ENCODE results near the gene KRT28.
"Not testable (repeated sequence)": the region's sequence is repeated elsewhere in the genome, so short reads cannot be mapped to it uniquely, and the experiment has no call there.

KRT28 gene

GRCh38 chr17:40818733-40819527 lies 19.2 kb upstream of the KRT28 start:
- no peaks in the 10 kb centered on the region for H3K27me3 ChIP-seq (replicated peaks; ENCODE audit: control insufficient read depth, insufficient read depth, low read length, poor library complexity, severe bottlenecking)
- peak overlapping the region; percentile 60 for H3K4me3 ChIP-seq (ENCODE audit: insufficient read depth, low read depth, low read length, poor library complexity, severe bottlenecking)
- peak; percentile 74 to 77 (median 77) for DNase-seq
- H3K36me3 ChIP-seq (ENCODE audit: control insufficient read depth, insufficient read depth, low read length) = peaks cover 3% of the 10 kb centered on the region
- peaks cover 3% of the 10 kb centered on the region for H3K4me1 ChIP-seq (ENCODE audit: control insufficient read depth, insufficient read depth, low read length, poor library complexity, severe bottlenecking)
- H3K27ac ChIP-seq (ENCODE audit: insufficient read depth, low read length, poor library complexity, severe bottlenecking) = peak overlapping the region; percentile 73
- no peaks in the 10 kb centered on the region for H3K9me3 ChIP-seq (ENCODE audit: control insufficient read depth, low read length)

- peaks cover 3% of the 10 kb centered on the region for H3K4me1 ChIP-seq (ENCODE audit: control insufficient read depth, insufficient read depth, low read length, poor library complexity, severe bottlenecking)
- peak overlapping the region; percentile 73 for H3K27ac ChIP-seq (ENCODE audit: insufficient read depth, low read length, poor library complexity, severe bottlenecking)
- DNase-seq = no peak
- H3K4me3 ChIP-seq (ENCODE audit: insufficient read depth, low read depth, low read length, poor library complexity, severe bottlenecking) = peak overlapping the region; percentile 60
- H3K27me3 ChIP-seq (replicated peaks; ENCODE audit: control insufficient read depth, insufficient read depth, low read length, poor library complexity, severe bottlenecking) = no peaks in the 10 kb centered on the region
- no peaks in the 10 kb centered on the region for H3K9me3 ChIP-seq (ENCODE audit: control insufficient read depth, low read length)
- peaks cover 3% of the 10 kb centered on the region for H3K36me3 ChIP-seq (ENCODE audit: control insufficient read depth, insufficient read depth, low read length)
These were observed 18.6 kb upstream of the KRT28 start for GRCh38 chr17:40818343-40818732.

- Histone ChIP-seq H3K27ac (ENCODE audit: insufficient read depth, low read length, poor library complexity, severe bottlenecking) (no peak overlapping the region), H3K4me1 (ENCODE audit: control insufficient read depth, insufficient read depth, low read length, poor library complexity, severe bottlenecking) (peaks cover 3% of the 10 kb centered on the region), H3K36me3 (ENCODE audit: control insufficient read depth, insufficient read depth, low read length) (peaks cover 3% of the 10 kb centered on the region), H3K27me3 (replicated peaks; ENCODE audit: control insufficient read depth, insufficient read depth, low read length, poor library complexity, severe bottlenecking) (no peaks in the 10 kb centered on the region), H3K4me3 (ENCODE audit: insufficient read depth, low read depth, low read length, poor library complexity, severe bottlenecking) (no peak overlapping the region), H3K9me3 (ENCODE audit: control insufficient read depth, low read length) (no peaks in the 10 kb centered on the region)
- no peak for DNase-seq
These were observed 17.4 kb upstream of the KRT28 start for GRCh38 chr17:40817103-40817682.

- H3K27ac ChIP-seq (ENCODE audit: insufficient read depth, low read length, poor library complexity, severe bottlenecking) = no peak overlapping the region
- peaks cover 1% of the 10 kb centered on the region for H3K27me3 ChIP-seq (replicated peaks; ENCODE audit: control insufficient read depth, insufficient read depth, low read length, poor library complexity, severe bottlenecking)
- DNase-seq = no peak
- H3K9me3 ChIP-seq (ENCODE audit: control insufficient read depth, low read length) = no peaks in the 10 kb centered on the region
- peaks cover 3% of the 10 kb centered on the region for H3K36me3 ChIP-seq (ENCODE audit: control insufficient read depth, insufficient read depth, low read length)
- peaks cover 3% of the 10 kb centered on the region for H3K4me1 ChIP-seq (ENCODE audit: control insufficient read depth, insufficient read depth, low read length, poor library complexity, severe bottlenecking)
- H3K4me3 ChIP-seq (ENCODE audit: insufficient read depth, low read depth, low read length, poor library complexity, severe bottlenecking) = no peak overlapping the region
These were observed 16.8 kb upstream of the KRT28 start for GRCh38 chr17:40816569-40816968.

- Histone ChIP-seq H3K36me3 (ENCODE audit: control insufficient read depth, insufficient read depth, low read length) (peaks cover 3% of the 10 kb centered on the region), H3K9me3 (ENCODE audit: control insufficient read depth, low read length) (no peaks in the 10 kb centered on the region), H3K4me1 (ENCODE audit: control insufficient read depth, insufficient read depth, low read length, poor library complexity, severe bottlenecking) (peaks cover 3% of the 10 kb centered on the region), H3K4me3 (ENCODE audit: insufficient read depth, low read depth, low read length, poor library complexity, severe bottlenecking) (no peak overlapping the region), H3K27me3 (replicated peaks; ENCODE audit: control insufficient read depth, insufficient read depth, low read length, poor library complexity, severe bottlenecking) (peaks cover 7% of the 10 kb centered on the region), H3K27ac (ENCODE audit: insufficient read depth, low read length, poor library complexity, severe bottlenecking) (no peak overlapping the region)
- DNase-seq = no peak
These were observed 15.6 kb upstream of the KRT28 start for GRCh38 chr17:40815381-40815780.

GRCh38 chr17:40814657-40815056 lies 14.9 kb upstream of the KRT28 start:
- DNase-seq; H3K27me3 ChIP-seq (replicated peaks; ENCODE audit: control insufficient read depth, insufficient read depth, low read length, poor library complexity, severe bottlenecking); H3K4me3 ChIP-seq (ENCODE audit: insufficient read depth, low read depth, low read length, poor library complexity, severe bottlenecking); H3K4me1 ChIP-seq (ENCODE audit: control insufficient read depth, insufficient read depth, low read length, poor library complexity, severe bottlenecking); H3K36me3 ChIP-seq (ENCODE audit: control insufficient read depth, insufficient read depth, low read length); H3K9me3 ChIP-seq (ENCODE audit: control insufficient read depth, low read length); H3K27ac ChIP-seq (ENCODE audit: insufficient read depth, low read length, poor library complexity, severe bottlenecking): not testable (repeated sequence)

- Histone ChIP-seq H3K4me3 (ENCODE audit: insufficient read depth, low read depth, low read length, poor library complexity, severe bottlenecking) (no peak overlapping the region), H3K27me3 (replicated peaks; ENCODE audit: control insufficient read depth, insufficient read depth, low read length, poor library complexity, severe bottlenecking) (peaks cover 7% of the 10 kb centered on the region), H3K9me3 (ENCODE audit: control insufficient read depth, low read length) (no peaks in the 10 kb centered on the region), H3K4me1 (ENCODE audit: control insufficient read depth, insufficient read depth, low read length, poor library complexity, severe bottlenecking) (peaks cover 3% of the 10 kb centered on the region), H3K36me3 (ENCODE audit: control insufficient read depth, insufficient read depth, low read length) (peaks cover 3% of the 10 kb centered on the region), H3K27ac (ENCODE audit: insufficient read depth, low read length, poor library complexity, severe bottlenecking) (no peak overlapping the region)
- no peak for DNase-seq
These were observed 14.0 kb upstream of the KRT28 start for GRCh38 chr17:40813804-40814203.

- Histone ChIP-seq H3K27ac (ENCODE audit: insufficient read depth, low read length, poor library complexity, severe bottlenecking) (no peak overlapping the region), H3K36me3 (ENCODE audit: control insufficient read depth, insufficient read depth, low read length) (peaks cover 3% of the 10 kb centered on the region), H3K4me3 (ENCODE audit: insufficient read depth, low read depth, low read length, poor library complexity, severe bottlenecking) (no peak overlapping the region), H3K4me1 (ENCODE audit: control insufficient read depth, insufficient read depth, low read length, poor library complexity, severe bottlenecking) (no peaks in the 10 kb centered on the region), H3K9me3 (ENCODE audit: control insufficient read depth, low read length) (no peaks in the 10 kb centered on the region), H3K27me3 (replicated peaks; ENCODE audit: control insufficient read depth, insufficient read depth, low read length, poor library complexity, severe bottlenecking) (peaks cover 7% of the 10 kb centered on the region)
- no peak for DNase-seq
These were observed 12.9 kb upstream of the KRT28 start for GRCh38 chr17:40812639-40813038.

- Histone ChIP-seq H3K27me3 (replicated peaks; ENCODE audit: control insufficient read depth, insufficient read depth, low read length, poor library complexity, severe bottlenecking) (peaks cover 7% of the 10 kb centered on the region), H3K36me3 (ENCODE audit: control insufficient read depth, insufficient read depth, low read length) (no peaks in the 10 kb centered on the region), H3K4me3 (ENCODE audit: insufficient read depth, low read depth, low read length, poor library complexity, severe bottlenecking) (no peak overlapping the region), H3K27ac (ENCODE audit: insufficient read depth, low read length, poor library complexity, severe bottlenecking) (no peak overlapping the region), H3K9me3 (ENCODE audit: control insufficient read depth, low read length) (no peaks in the 10 kb centered on the region), H3K4me1 (ENCODE audit: control insufficient read depth, insufficient read depth, low read length, poor library complexity, severe bottlenecking) (no peaks in the 10 kb centered on the region)
- no peak for DNase-seq
These were observed 10.7 kb upstream of the KRT28 start for GRCh38 chr17:40810494-40810893.

GRCh38 chr17:40809721-40810421 lies 10.1 kb upstream of the KRT28 start:
- H3K4me3 ChIP-seq (ENCODE audit: insufficient read depth, low read depth, low read length, poor library complexity, severe bottlenecking) = no peak overlapping the region

More at GRCh38 chr17:40809721-40810421, 10.1 kb upstream of the KRT28 start:
- Histone ChIP-seq H3K27me3 (replicated peaks; ENCODE audit: control insufficient read depth, insufficient read depth, low read length, poor library complexity, severe bottlenecking) (peaks cover 7% of the 10 kb centered on the region), H3K36me3 (ENCODE audit: control insufficient read depth, insufficient read depth, low read length) (no peaks in the 10 kb centered on the region), H3K9me3 (ENCODE audit: control insufficient read depth, low read length) (no peaks in the 10 kb centered on the region), H3K4me1 (ENCODE audit: control insufficient read depth, insufficient read depth, low read length, poor library complexity, severe bottlenecking) (no peaks in the 10 kb centered on the region), H3K27ac (ENCODE audit: insufficient read depth, low read length, poor library complexity, severe bottlenecking) (no peak overlapping the region)
- no peak for DNase-seq
